GM23338 (cell line): ENCODE results near the gene ETV2.

ENCODE experiments used
- CREB1 ChIP-seq: fragments of 250-450 bp; sonication (Bioruptor Pico); IDR thresholded peaks from 2 replicates; pipeline ENCODE4 v1.5.0; 2020; ENCODE audit warnings: low read depth, mild to moderate bottlenecking, moderate library complexity
- EZH2 ChIP-seq: fragments of 200-600 bp; sonication (generic); IDR thresholded peaks from one replicate; pipeline ENCODE4 v1.8.0; 2017; ENCODE audit warnings: antibody characterized with exemption, mild to moderate bottlenecking, low read depth; ENCODE audit not compliant: unreplicated experiment
- EZH2phosphoT487 ChIP-seq: fragments of 200-600 bp; sonication (generic); IDR thresholded peaks from one replicate; pipeline ENCODE4 v1.8.1; 2018; ENCODE audit warnings: antibody characterized with exemption; ENCODE audit not compliant: unreplicated experiment
- JUNB ChIP-seq: IDR thresholded peaks from one replicate; pipeline ENCODE4 v1.6.1; 2016; ENCODE audit warnings: antibody characterized with exemption; ENCODE audit not compliant: unreplicated experiment
- NANOG ChIP-seq: IDR thresholded peaks from 2 replicates; pipeline ENCODE4 v1.6.1; 2016; ENCODE audit warnings: antibody characterized with exemption, borderline replicate concordance
- POLR2AphosphoS5 ChIP-seq: IDR thresholded peaks from 2 replicates; pipeline ENCODE4 v1.6.1; 2016; ENCODE audit warnings: antibody characterized with exemption, low read depth
- TF ChIP-seq, protein P1 (sequence below), 2 experiments: fragments of 200-600 bp in 1 of 2; sonication (generic) in 1 of 2; conservative IDR thresholded peaks; 2 replicates each; pipeline versions ENCODE4 v1.5.1 to v1.6.1; 2016 to 2017; ENCODE audit warnings: antibody characterized with exemption in 2 of 2, low read depth in 2 of 2, mild to moderate bottlenecking in 2 of 2, moderate library complexity in 1 of 2
- TF ChIP-seq, protein P2 (sequence below): IDR thresholded peaks from 2 replicates; pipeline ENCODE4 v1.6.1; 2016; ENCODE audit warnings: antibody characterized with exemption
- TF ChIP-seq, protein P3 (sequence below): IDR thresholded peaks from one replicate; pipeline ENCODE4 v1.6.1; 2018; ENCODE audit warnings: antibody characterized with exemption; ENCODE audit not compliant: unreplicated experiment

DNA sequence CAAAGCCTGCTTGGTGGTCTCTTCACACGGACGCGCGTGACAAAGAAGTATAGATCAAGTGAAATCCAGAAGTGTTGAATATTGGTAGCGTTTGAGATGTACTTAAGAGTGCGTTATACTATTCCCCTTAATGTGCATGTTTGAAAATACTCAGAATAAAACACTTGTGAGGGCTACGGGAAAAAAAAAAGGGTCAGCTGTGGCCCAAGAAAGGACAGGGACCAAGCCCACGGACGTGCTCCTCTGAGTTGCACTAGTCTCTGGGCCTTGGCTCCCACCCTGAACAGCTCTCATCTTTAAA is 13.3 kb upstream of the ETV2 start:
- TF ChIP-seq, protein P1, sequence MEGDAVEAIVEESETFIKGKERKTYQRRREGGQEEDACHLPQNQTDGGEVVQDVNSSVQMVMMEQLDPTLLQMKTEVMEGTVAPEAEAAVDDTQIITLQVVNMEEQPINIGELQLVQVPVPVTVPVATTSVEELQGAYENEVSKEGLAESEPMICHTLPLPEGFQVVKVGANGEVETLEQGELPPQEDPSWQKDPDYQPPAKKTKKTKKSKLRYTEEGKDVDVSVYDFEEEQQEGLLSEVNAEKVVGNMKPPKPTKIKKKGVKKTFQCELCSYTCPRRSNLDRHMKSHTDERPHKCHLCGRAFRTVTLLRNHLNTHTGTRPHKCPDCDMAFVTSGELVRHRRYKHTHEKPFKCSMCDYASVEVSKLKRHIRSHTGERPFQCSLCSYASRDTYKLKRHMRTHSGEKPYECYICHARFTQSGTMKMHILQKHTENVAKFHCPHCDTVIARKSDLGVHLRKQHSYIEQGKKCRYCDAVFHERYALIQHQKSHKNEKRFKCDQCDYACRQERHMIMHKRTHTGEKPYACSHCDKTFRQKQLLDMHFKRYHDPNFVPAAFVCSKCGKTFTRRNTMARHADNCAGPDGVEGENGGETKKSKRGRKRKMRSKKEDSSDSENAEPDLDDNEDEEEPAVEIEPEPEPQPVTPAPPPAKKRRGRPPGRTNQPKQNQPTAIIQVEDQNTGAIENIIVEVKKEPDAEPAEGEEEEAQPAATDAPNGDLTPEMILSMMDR (conservative IDR thresholded peaks at IDR 0.05; ENCODE audit: low read depth in 2 of 2) = no peak
- TF ChIP-seq EZH2 = no peak
- TF ChIP-seq NANOG = no peak
- TF ChIP-seq EZH2phosphoT487 = no peak
- no peak for TF ChIP-seq POLR2AphosphoS5
- no peak for TF ChIP-seq CREB1 (CRISPR knock-in tag)
- no peak for TF ChIP-seq JUNB
- TF ChIP-seq, protein P2, sequence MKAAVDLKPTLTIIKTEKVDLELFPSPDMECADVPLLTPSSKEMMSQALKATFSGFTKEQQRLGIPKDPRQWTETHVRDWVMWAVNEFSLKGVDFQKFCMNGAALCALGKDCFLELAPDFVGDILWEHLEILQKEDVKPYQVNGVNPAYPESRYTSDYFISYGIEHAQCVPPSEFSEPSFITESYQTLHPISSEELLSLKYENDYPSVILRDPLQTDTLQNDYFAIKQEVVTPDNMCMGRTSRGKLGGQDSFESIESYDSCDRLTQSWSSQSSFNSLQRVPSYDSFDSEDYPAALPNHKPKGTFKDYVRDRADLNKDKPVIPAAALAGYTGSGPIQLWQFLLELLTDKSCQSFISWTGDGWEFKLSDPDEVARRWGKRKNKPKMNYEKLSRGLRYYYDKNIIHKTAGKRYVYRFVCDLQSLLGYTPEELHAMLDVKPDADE = no peak
- TF ChIP-seq, protein P3, sequence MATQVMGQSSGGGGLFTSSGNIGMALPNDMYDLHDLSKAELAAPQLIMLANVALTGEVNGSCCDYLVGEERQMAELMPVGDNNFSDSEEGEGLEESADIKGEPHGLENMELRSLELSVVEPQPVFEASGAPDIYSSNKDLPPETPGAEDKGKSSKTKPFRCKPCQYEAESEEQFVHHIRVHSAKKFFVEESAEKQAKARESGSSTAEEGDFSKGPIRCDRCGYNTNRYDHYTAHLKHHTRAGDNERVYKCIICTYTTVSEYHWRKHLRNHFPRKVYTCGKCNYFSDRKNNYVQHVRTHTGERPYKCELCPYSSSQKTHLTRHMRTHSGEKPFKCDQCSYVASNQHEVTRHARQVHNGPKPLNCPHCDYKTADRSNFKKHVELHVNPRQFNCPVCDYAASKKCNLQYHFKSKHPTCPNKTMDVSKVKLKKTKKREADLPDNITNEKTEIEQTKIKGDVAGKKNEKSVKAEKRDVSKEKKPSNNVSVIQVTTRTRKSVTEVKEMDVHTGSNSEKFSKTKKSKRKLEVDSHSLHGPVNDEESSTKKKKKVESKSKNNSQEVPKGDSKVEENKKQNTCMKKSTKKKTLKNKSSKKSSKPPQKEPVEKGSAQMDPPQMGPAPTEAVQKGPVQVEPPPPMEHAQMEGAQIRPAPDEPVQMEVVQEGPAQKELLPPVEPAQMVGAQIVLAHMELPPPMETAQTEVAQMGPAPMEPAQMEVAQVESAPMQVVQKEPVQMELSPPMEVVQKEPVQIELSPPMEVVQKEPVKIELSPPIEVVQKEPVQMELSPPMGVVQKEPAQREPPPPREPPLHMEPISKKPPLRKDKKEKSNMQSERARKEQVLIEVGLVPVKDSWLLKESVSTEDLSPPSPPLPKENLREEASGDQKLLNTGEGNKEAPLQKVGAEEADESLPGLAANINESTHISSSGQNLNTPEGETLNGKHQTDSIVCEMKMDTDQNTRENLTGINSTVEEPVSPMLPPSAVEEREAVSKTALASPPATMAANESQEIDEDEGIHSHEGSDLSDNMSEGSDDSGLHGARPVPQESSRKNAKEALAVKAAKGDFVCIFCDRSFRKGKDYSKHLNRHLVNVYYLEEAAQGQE = no peak
